HPDE6-E6E7 (cell line): Measurements from ENCODE around the gene PLEKHG5.

ENCODE experiments used
- DNase-seq: peaks from one replicate; pipeline ENCODE4 v3.0.0; 2011; ENCODE audit warnings: missing footprints; ENCODE audit errors: extremely low spot score

The PLEKHG5 gene

GRCh38 chr1:6510493-6510892, 19.0 kb upstream of the PLEKHG5 start:
- DNase-seq: no peak

- DNase-seq: no peak
These were observed 18.4 kb upstream of the PLEKHG5 start for GRCh38 chr1:6509919-6510291.

- DNase-seq: no peak
These were observed 17.9 kb upstream of the PLEKHG5 start for GRCh38 chr1:6509220-6509918.

GRCh38 chr1:6508816-6509189, 17.3 kb upstream of the PLEKHG5 start:
- DNase-seq: no peak

- DNase-seq: no peak
These were observed 16.8 kb upstream of the PLEKHG5 start for GRCh38 chr1:6508154-6508815.

- no peak for DNase-seq
These were observed 16.0 kb upstream of the PLEKHG5 start for GRCh38 chr1:6507461-6507911.

- DNase-seq: no peak
These were observed 15.6 kb upstream of the PLEKHG5 start for GRCh38 chr1:6507037-6507428.

GRCh38 chr1:6506210-6507036, 15.0 kb upstream of the PLEKHG5 start:
- no peak for DNase-seq

GRCh38 chr1:6505367-6506209, 14.1 kb upstream of the PLEKHG5 start:
- no peak for DNase-seq

- no peak for DNase-seq
These were observed 13.4 kb upstream of the PLEKHG5 start for GRCh38 chr1:6504887-6505286.

GRCh38 chr1:6503884-6504602, 12.6 kb upstream of the PLEKHG5 start:
- no peak for DNase-seq

- no peak for DNase-seq
These were observed 10.8 kb upstream of the PLEKHG5 start for GRCh38 chr1:6502000-6502891.

- no peak for DNase-seq
These were observed 9.9 kb upstream of the PLEKHG5 start for GRCh38 chr1:6501279-6501813.

- no peak for DNase-seq
These were observed 9.2 kb upstream of the PLEKHG5 start for GRCh38 chr1:6500544-6501278.

- DNase-seq: no peak
These were observed 7.8 kb upstream of the PLEKHG5 start for GRCh38 chr1:6499296-6499695.

- DNase-seq: no peak
These were observed 7.2 kb upstream of the PLEKHG5 start for GRCh38 chr1:6498576-6499111.

GRCh38 chr1:6497867-6498575, 6.6 kb upstream of the PLEKHG5 start:
- DNase-seq: no peak

GRCh38 chr1:6497215-6497866, 5.9 kb upstream of the PLEKHG5 start:
- no peak for DNase-seq
